Panc1 (cell line): ENCODE data around the gene RFXAP. TPM values are rescaled to one million over a fixed set of nuclear protein-coding genes. Genes with fewer than 3 reads are reported as not detected.

Experiments used
- ATAC-seq: fragments of 200-7000 bp; cut with Tn5 transposase; 2 replicates; pipeline ENCODE4 v1.9.1; 2020; ENCODE audit warnings: mild to moderate bottlenecking, moderate library complexity
- BruUV-seq: library from RNA; stranded (reverse); fragments of 400-500 nt; replicated peaks from 2 replicates; lab custom pipeline; 2021; lab: Mats Ljungman, UMichigan
- CTCF ChIA-PET: fragments of 300-600 bp; sonication (Branson Sonifier 250); formaldehyde crosslinking; loops from one replicate; lab custom pipeline; 2022; ENCODE audit warnings: antibody characterized with exemption; lab: Charles Lee
- POLR2A ChIA-PET: fragments of 300-600 bp; sonication (Branson Sonifier 250); formaldehyde crosslinking; loops from one replicate; lab custom pipeline; 2022; ENCODE audit warnings: antibody characterized with exemption; lab: Charles Lee
- DNase-seq: peaks from one replicate; pipeline ENCODE4 v3.0.0-alpha.2; 2010; ENCODE audit warnings: low read depth, low spot score
- H3K27ac ChIP-seq: 2 replicates; pipeline ENCODE4 v1.5.1; 2011; ENCODE audit warnings: mild to moderate bottlenecking, low read length, inconsistent platforms
- H3K27me3 ChIP-seq: fragments of 200-500 bp; sonication (Bioruptor generic); 2 replicates; pipeline ENCODE4 v1.6.0; 2014; ENCODE audit warnings: low read length, inconsistent platforms; ENCODE audit not compliant: control insufficient read depth, insufficient read depth
- H3K36me3 ChIP-seq: fragments of 200-500 bp; sonication (Bioruptor generic); 2 replicates; pipeline ENCODE4 v1.5.1; 2014; ENCODE audit warnings: inconsistent platforms, mild to moderate bottlenecking, low read length, moderate library complexity; ENCODE audit not compliant: control insufficient read depth, insufficient read depth
- H3K4me1 ChIP-seq: 2 replicates; pipeline ENCODE4 v1.5.1; 2011; ENCODE audit warnings: inconsistent platforms, mild to moderate bottlenecking, low read length, moderate library complexity; ENCODE audit not compliant: control insufficient read depth, insufficient read depth
- H3K4me3 ChIP-seq, 2 experiments: 2 replicates each; pipeline ENCODE4 v1.5.1; 2011 to 2012; ENCODE audit warnings: low read depth in 2 of 2, low read length in 2 of 2, mild to moderate bottlenecking in 2 of 2, inconsistent platforms in 1 of 2, moderate library complexity in 1 of 2
- H3K9me3 ChIP-seq: fragments of 200-500 bp; sonication (Bioruptor generic); 2 replicates; pipeline ENCODE4 v1.5.1; 2014; ENCODE audit warnings: low read depth, mild to moderate bottlenecking, inconsistent platforms, low read length, moderate library complexity; ENCODE audit not compliant: control insufficient read depth, insufficient read depth
- CTCF ChIP-seq: fragments of 450-650 bp; IDR thresholded peaks from 2 replicates; pipeline ENCODE4 v1.5.1; 2017; ENCODE audit warnings: mild to moderate bottlenecking
- POLR2AphosphoS5 ChIP-seq: IDR thresholded peaks from 2 replicates; pipeline ENCODE4 v1.6.1; 2012; ENCODE audit warnings: mild to moderate bottlenecking, low read depth, low read length, moderate library complexity
- REST ChIP-seq, 2 experiments: IDR thresholded peaks; 2 replicates each; pipeline ENCODE4 v1.6.1; 2011 to 2012; ENCODE audit warnings: low read depth in 2 of 2, control low read depth in 1 of 2, low read length in 1 of 2, mild to moderate bottlenecking in 1 of 2, moderate library complexity in 1 of 2; ENCODE audit not compliant: insufficient read depth in 1 of 2
- SIN3A ChIP-seq: IDR thresholded peaks from 2 replicates; pipeline ENCODE4 v1.6.1; 2012; ENCODE audit warnings: low read depth, mild to moderate bottlenecking, low read length, moderate library complexity, borderline replicate concordance; ENCODE audit not compliant: insufficient read depth
- TCF7L2 ChIP-seq: IDR thresholded peaks from 2 replicates; pipeline ENCODE4 v1.6.1; 2011; ENCODE audit warnings: mild to moderate bottlenecking, low read depth, low read length, inconsistent platforms
- in situ Hi-C: cut with HindIII; loops from 2 replicates; pipeline ENCODE4 v1.10.0; 2016; ENCODE audit warnings: low sequenced_read_pairs, low pct_unique_long_range_greater_than_20kb
- intact Hi-C: fragments of 100-400 bp; cut with micrococcal nuclease; formaldehyde crosslinking; loops from one replicate; pipeline ENCODE4 v1.10.0; 2022; ENCODE audit not compliant: unreplicated experiment
- total RNA-seq: library from RNA; stranded (reverse); gene quantifications from one replicate; pipeline ENCODE4 v1.2.1, GENCODE V29; 2021; ENCODE audit not compliant: unreplicated experiment

RFXAP gene
- total RNA-seq, 1 experiment from 2014 or later = 2.9 TPM

GRCh38 chr13:36807616-36808015 is 11.4 kb upstream of the RFXAP start:
- H3K9me3 ChIP-seq = no peaks in the 10 kb centered on the region
- TF ChIP-seq POLR2AphosphoS5 (no peak), CTCF (no peak), REST (IDR thresholded peaks at IDR 0.05; ENCODE audit: insufficient read depth in 1 of 2, low read depth in 2 of 2, low read length in 1 of 2) (no peak), SIN3A (no peak), TCF7L2 (no peak)
- no peaks in the 10 kb centered on the region for H3K27me3 ChIP-seq
- in situ Hi-C loops = no loop called here
- ChIA-PET POLR2A (no interaction called here), CTCF (no interaction called here)
- no peaks in the 10 kb centered on the region for H3K4me1 ChIP-seq
- DNase-seq (no peak), ATAC-seq (no peak)
- H3K27ac ChIP-seq = no peak overlapping the region
- H3K36me3 ChIP-seq = no peaks in the 10 kb centered on the region
- BruUV-seq = no TSS peak
- no peak overlapping the region for H3K4me3 ChIP-seq
- intact Hi-C loops = no loop called here

- ATAC-seq (no peak), DNase-seq (no peak)
- no TSS peak for BruUV-seq
- no peaks in the 10 kb centered on the region for H3K9me3 ChIP-seq
- CTCF ChIA-PET = no interaction called here
- H3K36me3 ChIP-seq = no peaks in the 10 kb centered on the region
- TF ChIP-seq REST (IDR thresholded peaks at IDR 0.05; ENCODE audit: insufficient read depth in 1 of 2, low read depth in 2 of 2, low read length in 1 of 2) = no peak
- no peak overlapping the region for H3K27ac ChIP-seq
- intact Hi-C loops (no loop called here), in situ Hi-C loops (no loop called here)
- no peak overlapping the region for H3K4me3 ChIP-seq
- H3K27me3 ChIP-seq = peaks cover 4% of the 10 kb centered on the region; the same call in 1 of the 2 replicates
- H3K4me1 ChIP-seq = 0 out of 2 replicates have a peak, but pooled peaks cover 2% of the 10 kb centered on the region
- POLR2A ChIA-PET = no interaction called here
Observed at GRCh38 chr13:36813225-36813624, 5.8 kb upstream of the RFXAP start.
